ENCODE results near the gene SHROOM3. TPM values are rescaled to one million over a fixed set of nuclear protein-coding genes. Genes with fewer than 3 reads are reported as not detected.

SHROOM3 gene
- polyA plus RNA-seq, 2 of the 4 experiments (the other 2 are of a cell fraction): 2.8 to 5.1 TPM

DNA sequence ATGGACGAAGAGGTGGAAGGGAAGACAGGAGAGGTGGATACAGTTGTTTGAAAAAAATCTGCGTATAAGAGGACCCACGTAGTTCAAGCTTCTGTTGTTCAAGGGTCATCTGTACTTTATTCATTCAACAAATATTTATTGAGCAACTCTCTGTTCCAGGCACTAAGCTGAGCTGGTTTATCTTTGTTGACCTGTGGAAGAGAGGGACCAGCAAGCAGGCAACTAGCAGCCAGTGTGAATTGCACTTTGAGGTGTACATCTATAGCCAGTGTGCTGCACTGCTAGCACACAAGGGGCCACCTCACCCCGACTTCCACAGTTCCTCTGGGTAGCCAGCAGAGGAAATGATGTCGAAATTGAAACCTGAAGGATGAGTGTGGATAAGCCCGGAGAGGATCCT lies 271.6 kb downstream of the SHROOM3 start:
- ChIA-PET POLR2A (no interaction called here), CTCF (no interaction called here)

DNA sequence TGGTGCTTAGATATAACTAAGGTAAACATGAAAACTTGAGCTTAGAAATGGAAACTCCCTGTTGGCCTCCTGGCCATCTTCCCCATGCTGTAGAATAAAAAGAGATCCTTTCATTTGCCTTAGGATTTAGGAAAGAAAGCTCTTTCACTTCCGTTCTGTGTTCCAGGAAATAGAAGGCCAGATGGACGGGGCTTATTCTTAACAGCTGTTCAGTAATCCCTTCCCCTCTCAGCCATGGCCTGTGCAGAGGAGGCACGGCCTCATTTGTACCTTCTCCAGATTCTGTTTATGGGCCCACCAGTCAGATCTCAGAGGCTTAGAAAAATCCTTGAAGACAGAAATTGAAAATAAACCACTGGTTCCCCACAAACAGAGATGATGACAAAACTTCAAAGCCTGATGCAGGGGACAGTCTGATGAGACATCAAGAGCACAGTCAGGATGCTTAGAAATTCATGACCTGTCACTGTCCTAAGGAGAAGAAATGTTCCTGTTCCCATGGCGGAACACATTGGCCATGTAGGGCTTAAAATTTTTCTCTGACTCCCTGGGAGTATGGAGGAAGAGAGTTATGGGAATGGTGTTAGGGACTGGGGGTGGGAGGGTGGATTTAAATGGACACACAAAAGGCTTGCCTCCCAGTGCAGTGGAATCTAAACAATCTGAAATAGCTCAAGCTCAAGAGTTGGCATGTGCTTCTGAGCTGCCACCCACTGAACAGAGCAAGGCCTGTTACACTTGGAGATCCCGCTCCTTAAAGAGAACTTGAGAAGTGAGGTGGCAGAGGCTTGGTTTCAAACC lies 274.1 kb downstream of the SHROOM3 start:
- Histone ChIP-seq H3K9me3 (no peaks in the 10 kb centered on the region), H3K27ac (peak overlapping the region; percentile 16 to 36; a peak in 1 of 6 replicates), H3K4me1 (peaks cover 52% of the 10 kb centered on the region), H3K4me3 (no peak overlapping the region), H3K4me2 (no peak overlapping the region)
- 96% methylated on average over 5 of the region's 5 CpGs for WGBS (ENCODE audit: missing lambda C conversion rate)
- POLR2A ChIA-PET: no interaction called here
- FAIRE-seq: no peak
- no peak for DNase-seq (ENCODE audit: low read depth in 1 of 2, low spot score in 1 of 2)
- TF ChIP-seq RFX5 (IDR thresholded peaks at IDR 0.05) (no peak), BHLHE40 (IDR thresholded peaks at IDR 0.05; ENCODE audit: low read depth, low read length) (no peak)
- ATAC-seq: no peak
- CTCF ChIA-PET: interaction anchor here (0.9 kb wide), 1 partner anchor 24 kb away, joined by 3 read pairs; no protein-coding TSS in a partner anchor

More for the DNA sequence above, 271.6 kb downstream of the SHROOM3 start:
- ATAC-seq (peak in 1 of 2 experiments; percentile 27; a peak in 3 of 6 replicates), FAIRE-seq (no peak), DNase-seq (ENCODE audit: low read depth in 1 of 2, low spot score in 1 of 2) (peak in 1 of 2 experiments; percentile 53)
- H3K4me2 ChIP-seq: peak overlapping the region; percentile 86
- no peak overlapping the region for H3K4me3 ChIP-seq
- peaks cover 70% of the 10 kb centered on the region for H3K4me1 ChIP-seq
- no peaks in the 10 kb centered on the region for H3K9me3 ChIP-seq
- WGBS (ENCODE audit: missing lambda C conversion rate): 28% methylated on average over 6 of the region's 6 CpGs
- TF ChIP-seq BHLHE40 (IDR thresholded peaks at IDR 0.05; ENCODE audit: low read depth, low read length) (no peak), POLR2AphosphoS2 (conservative IDR thresholded peaks at IDR 0.05; ENCODE audit: low read length) (no peak), ESRRA (IDR thresholded peaks at IDR 0.05; ENCODE audit: borderline replicate concordance, low read length) (no peak), FOSL2 (IDR thresholded peaks at IDR 0.05) (no peak), FOSL2 (CRISPR knock-in tag; IDR thresholded peaks at IDR 0.05) (peak; percentile 37; the same call in 1 of the 2 replicates), CEBPB (IDR thresholded peaks at IDR 0.05) (peak; percentile 18 to 67; a peak in 2 of 4 replicates), HOXA7 (CRISPR knock-in tag; IDR thresholded peaks at IDR 0.05) (no peak)
- TF ChIP-seq, protein P1, sequence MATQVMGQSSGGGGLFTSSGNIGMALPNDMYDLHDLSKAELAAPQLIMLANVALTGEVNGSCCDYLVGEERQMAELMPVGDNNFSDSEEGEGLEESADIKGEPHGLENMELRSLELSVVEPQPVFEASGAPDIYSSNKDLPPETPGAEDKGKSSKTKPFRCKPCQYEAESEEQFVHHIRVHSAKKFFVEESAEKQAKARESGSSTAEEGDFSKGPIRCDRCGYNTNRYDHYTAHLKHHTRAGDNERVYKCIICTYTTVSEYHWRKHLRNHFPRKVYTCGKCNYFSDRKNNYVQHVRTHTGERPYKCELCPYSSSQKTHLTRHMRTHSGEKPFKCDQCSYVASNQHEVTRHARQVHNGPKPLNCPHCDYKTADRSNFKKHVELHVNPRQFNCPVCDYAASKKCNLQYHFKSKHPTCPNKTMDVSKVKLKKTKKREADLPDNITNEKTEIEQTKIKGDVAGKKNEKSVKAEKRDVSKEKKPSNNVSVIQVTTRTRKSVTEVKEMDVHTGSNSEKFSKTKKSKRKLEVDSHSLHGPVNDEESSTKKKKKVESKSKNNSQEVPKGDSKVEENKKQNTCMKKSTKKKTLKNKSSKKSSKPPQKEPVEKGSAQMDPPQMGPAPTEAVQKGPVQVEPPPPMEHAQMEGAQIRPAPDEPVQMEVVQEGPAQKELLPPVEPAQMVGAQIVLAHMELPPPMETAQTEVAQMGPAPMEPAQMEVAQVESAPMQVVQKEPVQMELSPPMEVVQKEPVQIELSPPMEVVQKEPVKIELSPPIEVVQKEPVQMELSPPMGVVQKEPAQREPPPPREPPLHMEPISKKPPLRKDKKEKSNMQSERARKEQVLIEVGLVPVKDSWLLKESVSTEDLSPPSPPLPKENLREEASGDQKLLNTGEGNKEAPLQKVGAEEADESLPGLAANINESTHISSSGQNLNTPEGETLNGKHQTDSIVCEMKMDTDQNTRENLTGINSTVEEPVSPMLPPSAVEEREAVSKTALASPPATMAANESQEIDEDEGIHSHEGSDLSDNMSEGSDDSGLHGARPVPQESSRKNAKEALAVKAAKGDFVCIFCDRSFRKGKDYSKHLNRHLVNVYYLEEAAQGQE (IDR thresholded peaks at IDR 0.05): no peak
- H3K27ac ChIP-seq: peak overlapping the region; percentile 86 to 97

DNA sequence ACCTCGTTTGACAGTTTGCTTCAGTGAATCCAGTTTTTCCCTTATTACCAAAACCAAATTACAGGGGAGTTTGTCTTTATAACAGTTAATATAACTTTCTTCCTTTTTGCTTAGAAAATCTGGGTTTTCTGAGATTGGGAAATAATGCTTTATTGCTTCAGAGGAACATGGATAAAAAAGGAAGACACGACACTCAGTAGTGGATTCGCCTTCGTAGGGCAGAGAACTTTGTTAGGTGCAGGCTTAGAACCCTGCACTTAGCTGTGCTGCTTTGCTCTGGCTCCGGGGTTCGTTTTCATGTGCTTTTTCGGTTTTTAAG lies 274.7 kb downstream of the SHROOM3 start:
- DNase-seq (ENCODE audit: low read depth in 1 of 2, low spot score in 1 of 2) (no peak), ATAC-seq (no peak), FAIRE-seq (no peak)
- no peak overlapping the region for H3K4me2 ChIP-seq
- peak overlapping the region in 1 of 2 experiments; percentile 16; a peak in 1 of 6 replicates for H3K27ac ChIP-seq
- ChIA-PET CTCF (no interaction called here), POLR2A (no interaction called here)
- no peak overlapping the region for H3K4me3 ChIP-seq
- no peaks in the 10 kb centered on the region for H3K9me3 ChIP-seq
- peaks cover 50% of the 10 kb centered on the region for H3K4me1 ChIP-seq
- WGBS (ENCODE audit: missing lambda C conversion rate): 87% methylated on average over 7 of the region's 7 CpGs
- no peak for TF ChIP-seq CHD2 (IDR thresholded peaks at IDR 0.05; ENCODE audit: low read length, partially characterized antibody)
- TF ChIP-seq, protein P2, sequence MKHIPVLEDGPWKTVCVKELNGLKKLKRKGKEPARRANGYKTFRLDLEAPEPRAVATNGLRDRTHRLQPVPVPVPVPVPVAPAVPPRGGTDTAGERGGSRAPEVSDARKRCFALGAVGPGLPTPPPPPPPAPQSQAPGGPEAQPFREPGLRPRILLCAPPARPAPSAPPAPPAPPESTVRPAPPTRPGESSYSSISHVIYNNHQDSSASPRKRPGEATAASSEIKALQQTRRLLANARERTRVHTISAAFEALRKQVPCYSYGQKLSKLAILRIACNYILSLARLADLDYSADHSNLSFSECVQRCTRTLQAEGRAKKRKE (CRISPR knock-in tag; IDR thresholded peaks at IDR 0.05; ENCODE audit: low read depth): no peak
- no peak for TF ChIP-seq ZSCAN20 (CRISPR knock-in tag; IDR thresholded peaks at IDR 0.05)
- TF ChIP-seq PHF8 (IDR thresholded peaks at IDR 0.05; ENCODE audit: borderline replicate concordance, low read depth): no peak
- TF ChIP-seq FOSB (CRISPR knock-in tag; IDR thresholded peaks at IDR 0.05): no peak
- no peak for TF ChIP-seq SMC3 (IDR thresholded peaks at IDR 0.05)
- TF ChIP-seq ZC3H11A (IDR thresholded peaks at IDR 0.05): no peak
- TF ChIP-seq RFX5 (IDR thresholded peaks at IDR 0.05): no peak
- TF ChIP-seq EP300 (IDR thresholded peaks at IDR 0.05): no peak
- TF ChIP-seq HOXA7 (CRISPR knock-in tag; IDR thresholded peaks at IDR 0.05): no peak
- TF ChIP-seq CEBPB (IDR thresholded peaks at IDR 0.05): no peak
- TF ChIP-seq RNF2 (IDR thresholded peaks at IDR 0.05; ENCODE audit: borderline replicate concordance, low read depth): no peak
